NCI-H82 treated with DMSO at 0.1 percent for 48 hours (cell line): ENCODE measurements around the gene BRMS1.
"Not testable (repeated sequence)": the region's sequence is repeated elsewhere in the genome, so short reads cannot be mapped to it uniquely, and the experiment has no call there.

Experiments
- DNase-seq: peaks from one replicate; lab custom pipeline; 2025; ENCODE audit not compliant: unreplicated experiment; lab: John Stamatoyannopoulos, UW

Gene BRMS1, protein sequence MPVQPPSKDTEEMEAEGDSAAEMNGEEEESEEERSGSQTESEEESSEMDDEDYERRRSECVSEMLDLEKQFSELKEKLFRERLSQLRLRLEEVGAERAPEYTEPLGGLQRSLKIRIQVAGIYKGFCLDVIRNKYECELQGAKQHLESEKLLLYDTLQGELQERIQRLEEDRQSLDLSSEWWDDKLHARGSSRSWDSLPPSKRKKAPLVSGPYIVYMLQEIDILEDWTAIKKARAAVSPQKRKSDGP

DNA sequence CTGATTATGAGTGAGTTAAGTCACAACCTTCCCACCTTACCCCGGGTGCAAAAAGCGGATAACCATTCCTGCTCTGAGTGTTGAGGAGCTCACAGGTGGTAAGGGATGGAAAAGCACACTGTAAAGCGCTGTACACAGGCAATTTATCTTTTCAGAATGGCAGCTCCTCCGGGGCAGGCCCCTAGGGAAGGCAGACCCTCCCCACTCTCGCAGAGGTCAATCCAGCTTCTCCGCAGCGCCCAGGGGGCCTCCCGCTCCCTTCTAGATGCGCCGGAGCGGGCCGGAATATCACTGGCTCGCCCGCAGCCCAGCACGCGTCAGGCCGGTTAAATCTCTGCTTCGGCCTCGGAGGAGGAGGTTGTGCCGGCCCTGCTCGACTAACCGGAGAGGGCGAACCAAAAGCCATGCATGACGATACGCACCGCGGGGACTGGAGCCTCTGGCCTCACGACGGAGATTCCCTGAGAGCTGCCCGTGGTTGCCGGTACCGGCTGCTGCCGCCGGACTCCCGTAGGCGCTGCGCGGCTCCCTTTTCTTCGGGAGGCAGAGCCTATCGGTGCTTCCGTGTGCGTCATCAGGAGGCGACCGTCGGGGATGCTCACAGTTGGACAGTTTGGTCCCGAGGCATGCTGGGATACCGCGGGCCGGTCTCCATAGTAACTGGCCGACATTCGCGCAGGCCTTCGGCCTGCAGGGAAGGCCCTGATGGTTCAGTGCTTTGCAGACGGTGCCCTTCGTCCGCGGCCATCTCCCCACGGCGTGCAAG is at the start of gene BRMS1:
TSS of gene BRMS1 (minus strand) at position 555 of the 766 bp plus-strand sequence. CDS start 2,870 bp downstream, outside the sequence.
- DNase-seq, result peak; percentile 71

DNA sequence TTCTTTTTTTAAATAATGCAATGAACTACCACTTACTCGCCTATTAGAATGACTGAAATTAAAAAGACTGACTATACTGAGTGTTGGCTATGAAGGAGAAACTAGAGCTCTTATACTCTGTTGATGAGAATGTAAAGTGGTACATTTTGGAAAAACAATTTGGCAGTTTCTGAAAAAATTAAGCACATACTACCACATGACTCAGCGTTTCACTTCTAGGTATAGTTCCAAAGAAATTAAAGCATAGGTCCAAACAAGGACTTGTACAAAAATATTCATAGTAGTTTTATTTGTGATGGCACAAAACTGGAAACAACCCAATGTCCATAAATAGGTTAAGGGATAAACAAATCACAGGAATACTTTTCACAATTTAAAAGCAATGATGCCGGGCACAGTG is 49.0 kb upstream of the BRMS1 start:
- DNase-seq, result no peak

- no peak for DNase-seq
These were observed 46.4 kb upstream of the BRMS1 start for GRCh38 chr11:66391322-66391721.

GRCh38 chr11:66388780-66389386 is 44.0 kb upstream of the BRMS1 start:
- peak; percentile 54 for DNase-seq

GRCh38 chr11:66386171-66387069 is 41.5 kb upstream of the BRMS1 start:
- peak; percentile 55 for DNase-seq

DNA sequence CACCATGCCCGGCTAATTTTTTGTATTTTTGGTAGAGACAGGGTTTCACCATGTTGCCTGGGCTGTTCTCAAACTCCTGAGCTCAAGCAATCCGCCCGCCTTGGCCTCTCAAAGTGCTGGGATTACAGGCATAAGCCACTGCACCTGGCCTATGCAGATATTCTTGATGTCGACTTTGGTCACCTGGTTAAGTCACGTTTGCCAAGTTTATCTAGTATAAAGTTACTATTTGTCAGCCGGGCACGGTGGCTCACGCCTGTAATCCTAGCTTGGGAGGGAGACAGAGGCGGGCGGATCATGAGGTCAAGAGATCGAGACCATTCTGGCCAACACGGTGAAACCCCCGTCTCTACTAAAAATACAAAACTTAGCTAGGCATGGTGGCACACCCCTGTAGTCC is 39.4 kb upstream of the BRMS1 start:
- not testable (repeated sequence) for DNase-seq

DNA sequence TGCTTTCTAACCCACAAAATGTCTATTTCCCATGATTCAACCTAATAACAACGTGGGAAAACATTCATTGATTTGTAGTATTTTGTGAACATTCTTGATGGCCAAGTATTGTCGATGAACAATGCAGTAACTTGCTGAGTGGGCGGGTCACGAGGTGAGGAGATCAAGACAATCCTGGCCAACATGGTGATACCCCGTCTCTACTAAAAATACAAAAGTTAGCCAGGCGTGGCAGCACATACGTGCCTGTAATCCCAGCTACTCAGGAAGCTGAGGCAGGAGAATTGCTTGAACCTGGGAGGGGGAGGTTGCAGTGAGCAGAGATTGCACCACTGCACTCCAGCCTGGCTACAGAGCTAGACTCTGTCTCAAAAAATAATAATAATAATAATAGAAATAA is 35.4 kb upstream of the BRMS1 start:
- DNase-seq, result not testable (repeated sequence)

GRCh38 chr11:66373690-66374287 is 28.9 kb upstream of the BRMS1 start:
- DNase-seq, result not testable (repeated sequence)

DNA sequence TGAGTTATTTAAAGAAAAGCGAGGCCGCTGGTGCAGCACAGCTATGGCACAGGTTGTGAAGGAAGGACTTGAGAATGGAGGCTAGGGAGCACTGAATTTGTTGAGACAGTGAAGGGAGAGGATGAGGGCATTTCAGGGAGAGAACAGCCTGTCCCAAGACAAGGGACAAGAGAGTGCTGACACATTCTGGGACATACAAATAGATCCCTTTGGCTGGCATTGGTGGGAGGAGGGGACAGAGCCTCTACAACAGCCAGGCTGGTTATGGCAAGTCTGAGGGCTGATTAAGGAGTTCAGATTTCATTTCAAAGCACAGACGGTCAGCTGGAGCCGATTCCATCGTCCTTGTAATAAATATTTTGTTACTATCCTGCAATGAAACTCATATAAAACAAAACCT is 28.4 kb upstream of the BRMS1 start:
- DNase-seq, result peak; percentile 15

DNA sequence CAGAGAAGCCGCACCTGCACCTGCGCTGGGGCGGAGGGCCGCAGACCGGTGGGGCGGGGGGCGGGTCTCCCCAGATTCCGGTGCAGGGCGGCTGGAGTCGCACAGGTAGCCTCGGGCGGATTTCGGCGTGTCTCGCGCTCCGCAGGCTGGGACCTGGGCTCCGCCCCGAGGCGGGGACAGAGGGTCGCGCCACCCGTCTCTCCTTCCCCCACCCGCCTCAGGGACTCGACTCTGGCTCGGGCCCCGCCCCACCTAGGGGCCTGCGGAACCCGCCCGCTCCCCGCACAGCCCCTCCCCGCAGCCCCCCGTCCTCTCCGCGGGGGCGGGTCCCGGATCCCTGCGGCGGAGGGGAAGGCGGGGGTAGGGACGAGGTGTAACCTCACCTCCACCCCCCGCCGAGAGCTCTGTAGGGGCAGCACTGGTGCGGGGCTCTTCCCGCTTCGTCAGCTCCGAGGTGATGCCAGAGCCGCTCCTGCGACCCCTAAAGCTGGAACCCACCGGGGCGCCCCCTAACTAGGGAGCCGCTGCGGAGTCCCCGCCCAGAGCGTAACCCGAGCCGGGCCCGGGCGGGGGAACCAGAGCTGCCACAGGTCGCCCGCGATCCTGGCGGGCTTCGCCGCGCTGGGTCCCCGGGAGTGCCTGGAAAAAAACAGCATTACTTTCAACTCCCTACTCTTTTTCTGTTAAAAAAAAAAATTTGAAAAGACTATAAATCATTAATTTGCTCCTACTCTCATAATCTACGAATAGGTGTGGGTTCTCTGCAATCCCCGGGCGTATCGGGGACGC is 26.9 kb upstream of the BRMS1 start, which contains the start of gene SLC29A2:
TSS of gene SLC29A2 (minus strand) at position 134 of the 789 bp plus-strand sequence. CDS start 169 bp downstream, outside the sequence.
- peak; percentile 76 for DNase-seq

GRCh38 chr11:66369073-66369894 is 24.4 kb upstream of the BRMS1 start:
- no peak for DNase-seq

DNA sequence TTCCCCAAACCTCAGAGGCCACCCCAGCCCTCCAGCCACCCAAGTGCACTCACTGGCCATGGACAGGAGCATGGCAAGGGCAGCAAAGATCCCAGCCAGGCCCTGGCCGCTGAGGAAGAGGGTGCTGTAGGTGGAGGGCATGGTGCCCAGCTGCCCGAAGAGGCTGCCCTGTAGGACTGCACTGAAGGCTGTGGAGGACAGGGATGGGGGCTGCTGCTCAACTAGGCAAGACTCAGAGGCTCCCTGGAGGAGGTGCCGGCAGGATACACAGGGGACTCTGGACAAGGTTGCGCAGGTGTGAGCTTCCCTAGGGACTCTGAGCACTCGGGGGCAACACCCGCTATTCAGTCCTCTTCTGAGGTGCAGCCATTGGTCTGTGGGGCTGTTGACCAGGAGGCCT is 23.6 kb upstream of the BRMS1 start:
- no peak for DNase-seq

DNA sequence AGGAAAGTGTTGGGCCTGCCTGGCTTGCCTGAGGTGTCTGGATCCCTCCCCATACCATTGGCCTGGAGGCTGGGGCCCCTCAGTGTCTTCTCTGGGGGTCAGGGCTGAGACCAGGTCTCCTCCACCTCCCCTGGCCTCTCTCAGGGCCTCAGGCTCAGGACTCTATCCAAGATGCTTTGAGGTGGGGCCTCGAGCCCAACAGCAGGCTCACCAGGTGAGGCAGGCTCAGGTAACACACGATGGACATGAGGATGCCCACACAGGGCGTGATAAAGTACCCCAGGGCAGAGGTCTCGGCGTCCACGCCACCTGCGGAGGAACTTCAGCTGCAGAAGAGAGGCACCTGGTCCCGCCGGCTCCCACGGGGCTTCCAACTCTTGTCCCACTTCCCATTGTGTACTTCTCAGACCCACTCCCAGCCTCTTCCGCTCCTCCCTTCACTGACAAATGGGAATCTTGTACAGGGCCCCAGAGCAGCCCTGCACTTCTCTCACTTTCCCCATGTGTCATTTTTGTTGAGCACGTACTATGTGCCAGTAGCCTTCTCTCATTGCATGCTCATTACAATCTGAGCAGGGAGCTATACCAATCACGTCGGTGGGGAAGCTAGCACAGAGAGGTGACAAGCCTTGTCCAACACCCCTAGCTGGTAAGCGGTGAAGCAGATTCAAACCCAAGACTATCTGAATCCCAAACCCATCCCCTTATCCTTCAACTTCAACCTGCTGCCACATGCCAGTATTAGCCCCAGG is 22.8 kb upstream of the BRMS1 start:
- no peak for DNase-seq

DNA sequence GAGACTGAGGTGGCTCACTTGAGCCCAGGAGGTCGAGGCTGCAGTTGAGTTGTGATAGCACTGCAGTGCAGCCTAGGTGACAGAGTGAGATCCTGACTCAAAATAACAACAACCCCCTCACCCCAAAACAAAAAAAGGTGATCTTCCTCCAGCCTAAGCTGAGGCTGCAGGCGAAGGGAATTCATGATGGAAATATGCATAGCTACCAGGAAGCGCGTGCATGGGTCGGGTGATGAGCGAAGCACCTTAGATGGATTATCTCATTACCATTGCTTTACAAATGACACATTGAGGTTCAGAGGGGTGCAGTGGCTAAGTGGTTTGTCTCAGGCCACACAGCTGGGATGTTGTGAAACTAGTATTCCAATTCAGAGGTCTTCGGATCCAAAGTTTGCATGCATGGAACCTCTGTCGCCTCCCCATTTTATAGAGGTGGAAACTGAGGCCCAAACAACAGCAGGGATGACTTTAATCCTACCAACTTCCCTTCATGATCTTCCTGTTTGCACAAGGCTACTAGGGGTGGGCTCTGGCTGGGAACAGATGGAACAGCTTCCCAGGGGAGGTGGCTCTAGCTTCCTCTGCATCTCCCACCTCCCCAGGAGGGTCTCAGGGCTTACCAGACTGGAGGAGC is 22.1 kb upstream of the BRMS1 start:
- no peak for DNase-seq

GRCh38 chr11:66365711-66366619 is 21.1 kb upstream of the BRMS1 start:
- DNase-seq, result no peak

- no peak for DNase-seq
These were observed 20.3 kb upstream of the BRMS1 start for GRCh38 chr11:66365166-66365565.
